Measurements from ENCODE around the gene OR52W1. TPM values are rescaled to one million over a fixed set of nuclear protein-coding genes. Genes with fewer than 3 reads are reported as not detected.
A peak's percentile ranks its signal among the peaks of the same experiment; 100 is the strongest.

Gene OR52W1
- total RNA-seq, 1 donor from 2014 or later, result not detected

DNA sequence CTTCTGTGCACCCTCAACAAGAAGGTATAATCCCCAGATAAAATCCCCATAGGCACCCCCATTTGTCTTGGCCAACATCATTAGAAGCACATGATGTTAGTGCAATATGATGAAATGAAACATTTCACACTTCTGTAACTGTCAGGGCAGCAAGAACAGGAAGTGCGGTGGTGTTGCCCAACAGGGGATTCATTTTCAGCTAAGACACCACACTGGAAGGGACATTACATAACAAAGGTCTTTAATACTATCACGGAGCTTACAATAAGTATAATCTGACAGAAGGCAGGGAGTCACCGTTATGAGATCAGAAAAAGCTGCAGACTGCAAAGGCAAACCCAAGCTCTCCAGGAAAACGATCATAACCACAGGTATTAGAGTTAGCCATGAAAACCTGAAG lies 2.0 kb downstream of the OR52W1 start:
- TF ChIP-seq, protein P1, sequence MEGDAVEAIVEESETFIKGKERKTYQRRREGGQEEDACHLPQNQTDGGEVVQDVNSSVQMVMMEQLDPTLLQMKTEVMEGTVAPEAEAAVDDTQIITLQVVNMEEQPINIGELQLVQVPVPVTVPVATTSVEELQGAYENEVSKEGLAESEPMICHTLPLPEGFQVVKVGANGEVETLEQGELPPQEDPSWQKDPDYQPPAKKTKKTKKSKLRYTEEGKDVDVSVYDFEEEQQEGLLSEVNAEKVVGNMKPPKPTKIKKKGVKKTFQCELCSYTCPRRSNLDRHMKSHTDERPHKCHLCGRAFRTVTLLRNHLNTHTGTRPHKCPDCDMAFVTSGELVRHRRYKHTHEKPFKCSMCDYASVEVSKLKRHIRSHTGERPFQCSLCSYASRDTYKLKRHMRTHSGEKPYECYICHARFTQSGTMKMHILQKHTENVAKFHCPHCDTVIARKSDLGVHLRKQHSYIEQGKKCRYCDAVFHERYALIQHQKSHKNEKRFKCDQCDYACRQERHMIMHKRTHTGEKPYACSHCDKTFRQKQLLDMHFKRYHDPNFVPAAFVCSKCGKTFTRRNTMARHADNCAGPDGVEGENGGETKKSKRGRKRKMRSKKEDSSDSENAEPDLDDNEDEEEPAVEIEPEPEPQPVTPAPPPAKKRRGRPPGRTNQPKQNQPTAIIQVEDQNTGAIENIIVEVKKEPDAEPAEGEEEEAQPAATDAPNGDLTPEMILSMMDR (IDR thresholded peaks at IDR 0.05), result no peak
- intact Hi-C loops (cut with DNase I), result no loop called here
- H3K27me3 ChIP-seq (ENCODE audit: low read depth), result no peaks in the 10 kb centered on the region
- peak overlapping the region; percentile 65 for H3K27ac ChIP-seq
- H3K4me1 ChIP-seq, result no peaks in the 10 kb centered on the region
- H3K4me3 ChIP-seq, result no peak overlapping the region
- peak; percentile 86 for DNase-seq
- no peaks in the 10 kb centered on the region for H3K9me3 ChIP-seq
- ATAC-seq, result peak; percentile 72 to 75
- H3K36me3 ChIP-seq, result peaks cover 6% of the 10 kb centered on the region

DNA sequence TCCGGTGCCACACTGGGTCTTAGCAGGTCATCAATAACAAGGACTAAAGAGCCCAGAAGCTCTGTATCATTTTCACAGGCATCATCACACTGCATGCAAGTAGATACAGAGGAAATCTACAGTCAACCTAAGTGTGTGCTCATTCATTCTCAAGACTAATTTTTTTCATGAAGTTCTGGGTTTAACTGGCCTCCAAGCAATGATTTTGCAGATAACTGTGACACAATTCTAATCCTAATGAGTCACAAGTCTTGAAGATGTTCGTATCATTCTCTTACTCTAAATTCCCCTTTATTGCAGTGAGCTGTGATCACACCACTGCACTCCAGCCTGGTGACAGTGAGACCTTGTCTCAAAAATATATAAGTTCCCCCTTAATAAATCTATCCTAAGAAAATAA lies 2.5 kb downstream of the OR52W1 start:
- no peak overlapping the region for H3K4me3 ChIP-seq
- intact Hi-C loops (cut with DNase I), result no loop called here
- H3K4me1 ChIP-seq, result no peaks in the 10 kb centered on the region
- DNase-seq, result no peak
- TF ChIP-seq, protein P1 (IDR thresholded peaks at IDR 0.05), result no peak
- peak; percentile 20 to 43 for ATAC-seq
- no peaks in the 10 kb centered on the region for H3K27me3 ChIP-seq (ENCODE audit: low read depth)
- no peaks in the 10 kb centered on the region for H3K9me3 ChIP-seq
- H3K27ac ChIP-seq, result peak overlapping the region; percentile 65
- H3K36me3 ChIP-seq, result peaks cover 11% of the 10 kb centered on the region

DNA sequence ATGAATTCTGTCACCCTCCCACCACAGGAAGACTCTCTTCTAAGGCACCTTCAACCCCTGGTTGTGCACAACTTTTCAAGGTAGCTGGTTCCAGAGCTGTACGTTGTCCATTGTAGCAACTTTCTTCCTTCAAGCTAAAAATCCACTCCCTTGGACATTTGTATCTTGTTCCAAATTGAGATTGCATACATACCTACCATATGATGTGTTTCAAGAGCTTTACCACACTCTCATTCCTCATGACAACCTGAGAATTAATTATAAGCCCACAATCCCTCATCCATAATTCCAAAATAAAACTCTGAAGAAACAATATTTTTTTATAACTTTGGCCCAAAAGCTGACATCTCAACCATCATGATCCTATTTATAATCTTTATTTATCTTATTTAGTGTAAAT lies 3.0 kb downstream of the OR52W1 start:
- DNase-seq (no peak), ATAC-seq (no peak)
- intact Hi-C loops (cut with DNase I), result no loop called here
- H3K4me1 ChIP-seq, result no peaks in the 10 kb centered on the region
- TF ChIP-seq, protein P1 (IDR thresholded peaks at IDR 0.05), result no peak
- no peaks in the 10 kb centered on the region for H3K9me3 ChIP-seq
- H3K27me3 ChIP-seq (ENCODE audit: low read depth), result no peaks in the 10 kb centered on the region
- H3K27ac ChIP-seq, result no peak overlapping the region
- no peak overlapping the region for H3K4me3 ChIP-seq
- H3K36me3 ChIP-seq, result peaks cover 12% of the 10 kb centered on the region

DNA sequence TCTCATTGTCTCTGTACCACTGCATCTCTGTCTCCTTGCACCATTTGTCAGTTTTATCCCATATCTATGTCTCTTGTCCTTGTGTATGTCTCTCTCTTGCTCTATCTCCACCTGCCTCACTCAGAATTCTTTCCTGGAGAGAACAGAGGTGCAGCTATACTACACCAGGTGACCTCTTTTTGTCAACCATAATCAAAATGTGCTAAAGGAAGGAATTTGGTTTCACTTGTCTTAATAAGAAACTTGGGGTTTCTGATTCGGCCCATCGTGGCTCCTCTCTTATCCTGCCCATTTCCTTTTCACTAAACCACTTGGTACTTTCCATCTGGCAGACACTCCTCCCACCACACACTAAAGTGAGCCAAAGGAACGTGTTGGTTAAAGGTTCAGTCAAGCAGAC lies 4.3 kb downstream of the OR52W1 start:
- intact Hi-C loops (cut with DNase I), result no loop called here
- Histone ChIP-seq H3K4me1 (no peaks in the 10 kb centered on the region), H3K4me3 (no peak overlapping the region), H3K36me3 (peaks cover 22% of the 10 kb centered on the region), H3K27me3 (ENCODE audit: low read depth) (no peaks in the 10 kb centered on the region), H3K27ac (no peak overlapping the region), H3K9me3 (no peaks in the 10 kb centered on the region)
- ATAC-seq (no peak), DNase-seq (no peak)
- TF ChIP-seq, protein P1 (IDR thresholded peaks at IDR 0.05), result no peak

DNA sequence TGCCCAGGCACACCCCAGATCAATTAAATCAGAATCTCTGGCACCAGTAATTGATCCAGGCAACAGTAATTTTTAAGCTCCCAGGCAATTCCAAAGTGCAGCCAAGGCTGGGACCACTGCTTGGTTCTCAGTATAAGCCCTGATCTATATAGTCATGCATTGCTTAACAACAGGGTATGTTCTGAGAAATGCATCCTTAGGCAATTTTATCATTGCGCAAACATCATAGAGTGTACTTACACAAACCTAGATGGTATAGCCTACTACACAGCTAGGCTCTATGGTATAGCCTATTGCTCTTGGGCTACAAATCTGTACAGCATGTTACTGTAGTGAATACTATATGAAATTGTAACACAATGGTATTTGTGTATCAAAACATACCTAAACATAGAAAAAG lies 5.7 kb downstream of the OR52W1 start:
- H3K36me3 ChIP-seq, result peaks cover 36% of the 10 kb centered on the region
- H3K27ac ChIP-seq, result no peak overlapping the region

More for the DNA sequence above, 5.7 kb downstream of the OR52W1 start:
- intact Hi-C loops (cut with DNase I), result no loop called here
- no peaks in the 10 kb centered on the region for H3K27me3 ChIP-seq (ENCODE audit: low read depth)
- H3K4me3 ChIP-seq, result no peak overlapping the region
- TF ChIP-seq, protein P1 (IDR thresholded peaks at IDR 0.05), result no peak
- no peak for DNase-seq
- no peaks in the 10 kb centered on the region for H3K9me3 ChIP-seq
- no peaks in the 10 kb centered on the region for H3K4me1 ChIP-seq
- ATAC-seq, result no peak
